ENCODE results near the gene MED23.

The MED23 gene

GRCh38 chr6:131588643-131589042 lies 39.4 kb downstream of the MED23 start:
- no peaks in the 10 kb centered on the region for H3K4me1 ChIP-seq (ENCODE audit: insufficient read depth, low read length, severe bottlenecking)
- no peaks in the 10 kb centered on the region for H3K27me3 ChIP-seq (ENCODE audit: insufficient read depth, low read length)
- H3K79me2 ChIP-seq (ENCODE audit: insufficient read depth, low read length) = no peaks in the 10 kb centered on the region
- H3K27ac ChIP-seq (ENCODE audit: low read depth, low read length, poor library complexity, severe bottlenecking) = no peak overlapping the region
- no peak overlapping the region for H3K4me3 ChIP-seq (ENCODE audit: low read depth, low read length, poor library complexity, severe bottlenecking)
- no peak overlapping the region for H3K4me2 ChIP-seq (ENCODE audit: low read length)
- no peak overlapping the region for H3K9ac ChIP-seq (ENCODE audit: low read length)
- no peaks in the 10 kb centered on the region for H4K20me1 ChIP-seq (ENCODE audit: insufficient read depth, low read length)
- no peak overlapping the region for H2AFZ ChIP-seq (ENCODE audit: low read length)
- peaks cover 80% of the 10 kb centered on the region for H3K36me3 ChIP-seq (ENCODE audit: insufficient read depth, low read length)
- TF ChIP-seq EZH2 (IDR thresholded peaks at IDR 0.05; ENCODE audit: borderline replicate concordance, low read length) (no peak), CTCF (IDR thresholded peaks at IDR 0.05; ENCODE audit: low read length) (no peak)
- no peaks in the 10 kb centered on the region for H3F3A ChIP-seq (ENCODE audit: insufficient read depth, low read length)
- no peaks in the 10 kb centered on the region for H3K9me2 ChIP-seq (ENCODE audit: low read depth, low read length)
- H3K9me3 ChIP-seq (ENCODE audit: low read length) = no peaks in the 10 kb centered on the region

GRCh38 chr6:131587909-131588308 lies 40.1 kb downstream of the MED23 start:
- Histone ChIP-seq H4K20me1 (ENCODE audit: insufficient read depth, low read length) (no peaks in the 10 kb centered on the region), H3K4me2 (ENCODE audit: low read length) (no peak overlapping the region), H3F3A (ENCODE audit: insufficient read depth, low read length) (no peaks in the 10 kb centered on the region), H3K4me3 (ENCODE audit: low read depth, low read length, poor library complexity, severe bottlenecking) (no peak overlapping the region), H3K9me3 (ENCODE audit: low read length) (no peaks in the 10 kb centered on the region), H3K27me3 (ENCODE audit: insufficient read depth, low read length) (no peaks in the 10 kb centered on the region), H3K27ac (ENCODE audit: low read depth, low read length, poor library complexity, severe bottlenecking) (no peak overlapping the region), H3K36me3 (ENCODE audit: insufficient read depth, low read length) (peaks cover 82% of the 10 kb centered on the region), H3K4me1 (ENCODE audit: insufficient read depth, low read length, severe bottlenecking) (no peaks in the 10 kb centered on the region), H3K79me2 (ENCODE audit: insufficient read depth, low read length) (no peaks in the 10 kb centered on the region), H3K9me2 (ENCODE audit: low read depth, low read length) (no peaks in the 10 kb centered on the region), H2AFZ (ENCODE audit: low read length) (no peak overlapping the region), H3K9ac (ENCODE audit: low read length) (no peak overlapping the region)
- TF ChIP-seq EZH2 (IDR thresholded peaks at IDR 0.05; ENCODE audit: borderline replicate concordance, low read length) (no peak), CTCF (IDR thresholded peaks at IDR 0.05; ENCODE audit: low read length) (no peak)

DNA sequence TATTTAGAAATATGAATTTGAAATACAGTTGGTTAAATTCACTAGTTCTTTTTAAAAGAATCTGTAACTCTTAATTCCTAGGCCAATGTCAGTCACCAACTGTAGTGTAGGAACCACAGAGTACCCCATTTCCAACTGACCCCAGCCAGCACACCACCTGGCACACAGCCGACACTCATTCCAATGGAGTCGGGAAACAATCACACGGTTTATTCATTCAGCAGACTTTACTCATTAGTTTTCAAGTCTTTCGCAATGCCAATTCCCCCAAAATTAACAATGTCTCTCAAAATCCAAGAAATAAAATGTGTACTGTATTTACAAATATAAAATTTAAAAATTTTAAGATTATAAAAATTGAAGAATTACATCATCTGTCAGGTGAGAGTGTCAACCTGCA lies 41.5 kb downstream of the MED23 start:
- no peaks in the 10 kb centered on the region for H3F3A ChIP-seq (ENCODE audit: insufficient read depth, low read length)
- H3K9ac ChIP-seq (ENCODE audit: low read length) = no peak overlapping the region
- H3K79me2 ChIP-seq (ENCODE audit: insufficient read depth, low read length) = no peaks in the 10 kb centered on the region
- peaks cover 75% of the 10 kb centered on the region for H3K36me3 ChIP-seq (ENCODE audit: insufficient read depth, low read length)
- H4K20me1 ChIP-seq (ENCODE audit: insufficient read depth, low read length) = no peaks in the 10 kb centered on the region
- H3K4me2 ChIP-seq (ENCODE audit: low read length) = no peak overlapping the region
- TF ChIP-seq CTCF (IDR thresholded peaks at IDR 0.05; ENCODE audit: low read length) (no peak), EZH2 (IDR thresholded peaks at IDR 0.05; ENCODE audit: borderline replicate concordance, low read length) (no peak)
- no peaks in the 10 kb centered on the region for H3K4me1 ChIP-seq (ENCODE audit: insufficient read depth, low read length, severe bottlenecking)
- no peaks in the 10 kb centered on the region for H3K27me3 ChIP-seq (ENCODE audit: insufficient read depth, low read length)
- H2AFZ ChIP-seq (ENCODE audit: low read length) = no peak overlapping the region
- H3K27ac ChIP-seq (ENCODE audit: low read depth, low read length, poor library complexity, severe bottlenecking) = no peak overlapping the region
- no peaks in the 10 kb centered on the region for H3K9me3 ChIP-seq (ENCODE audit: low read length)
- H3K9me2 ChIP-seq (ENCODE audit: low read depth, low read length) = no peaks in the 10 kb centered on the region
- H3K4me3 ChIP-seq (ENCODE audit: low read depth, low read length, poor library complexity, severe bottlenecking) = no peak overlapping the region

All from OCI-LY1 (cell line).